H9 (cell line): ENCODE data around the gene DIO2. TPM values are rescaled to one million over a fixed set of nuclear protein-coding genes. Genes with fewer than 3 reads are reported as not detected.

Experiments
- DNase-seq: peaks from one replicate; pipeline ENCODE4 v3.0.0-alpha.2; 2017
- H2AFZ ChIP-seq: one replicate; pipeline ENCODE4 v1.6.1; 2013; ENCODE audit warnings: mild to moderate bottlenecking, low read length, control low read depth, moderate library complexity
- H2AK5ac ChIP-seq: 2 replicates; pipeline ENCODE4 v1.6.1; 2013; ENCODE audit warnings: low read length, control low read depth, mixed read lengths; ENCODE audit not compliant: insufficient read length
- H2BK120ac ChIP-seq: one replicate; pipeline ENCODE4 v1.6.1; 2013; ENCODE audit warnings: low read depth, mild to moderate bottlenecking, low read length, control low read depth, inconsistent platforms; ENCODE audit not compliant: poor library complexity, severe bottlenecking
- H2BK12ac ChIP-seq: 2 replicates; pipeline ENCODE4 v1.6.1; 2013; ENCODE audit warnings: low read length, control low read depth, mixed read lengths, low read depth; ENCODE audit not compliant: insufficient read length
- H2BK15ac ChIP-seq: 2 replicates; pipeline ENCODE4 v1.6.1; 2013; ENCODE audit warnings: low read depth, low read length, control low read depth
- H2BK20ac ChIP-seq: one replicate; pipeline ENCODE4 v1.6.1; 2013; ENCODE audit warnings: low read depth, mild to moderate bottlenecking, low read length, control low read depth, inconsistent platforms; ENCODE audit not compliant: poor library complexity, severe bottlenecking
- H2BK5ac ChIP-seq: 2 replicates; pipeline ENCODE4 v1.6.1; 2013; ENCODE audit warnings: low read length, control low read depth, mixed read lengths; ENCODE audit not compliant: insufficient read length
- H3K14ac ChIP-seq: 2 replicates; pipeline ENCODE4 v1.6.1; 2013; ENCODE audit warnings: low read length, control low read depth; ENCODE audit not compliant: insufficient read depth
- H3K18ac ChIP-seq: 2 replicates; pipeline ENCODE4 v1.6.1; 2013; ENCODE audit warnings: low read depth, mild to moderate bottlenecking, mixed read lengths, low read length, control low read depth; ENCODE audit not compliant: insufficient read length
- H3K23ac ChIP-seq: 2 replicates; pipeline ENCODE4 v1.6.1; 2013; ENCODE audit warnings: low read length, control low read depth, mixed read lengths, low read depth; ENCODE audit not compliant: insufficient read length
- H3K23me2 ChIP-seq: 2 replicates; pipeline ENCODE4 v1.6.1; 2013; ENCODE audit warnings: low read depth, mild to moderate bottlenecking, mixed read lengths, low read length, control low read depth; ENCODE audit not compliant: insufficient read length, poor library complexity, severe bottlenecking
- H3K27ac ChIP-seq: 2 replicates; pipeline ENCODE4 v1.5.1; 2013; ENCODE audit warnings: low read length, control low read depth, mixed read lengths, low read depth; ENCODE audit not compliant: insufficient read length
- H3K27me3 ChIP-seq: 2 replicates; pipeline ENCODE4 v1.6.1; 2013; ENCODE audit warnings: low read length, control low read depth, inconsistent platforms; ENCODE audit not compliant: insufficient read depth
- H3K4ac ChIP-seq: 2 replicates; pipeline ENCODE4 v1.6.1; 2013; ENCODE audit warnings: low read depth, mild to moderate bottlenecking, control low read depth, inconsistent platforms, low read length, moderate library complexity
- H3K4me1 ChIP-seq: 2 replicates; pipeline ENCODE4 v1.6.1; 2013; ENCODE audit warnings: low read length, control low read depth, inconsistent platforms; ENCODE audit not compliant: insufficient read depth
- H3K4me2 ChIP-seq: 2 replicates; pipeline ENCODE4 v1.6.1; 2013; ENCODE audit warnings: low read length, control low read depth, mixed read lengths; ENCODE audit not compliant: insufficient read length, insufficient read depth
- H3K56ac ChIP-seq: 2 replicates; pipeline ENCODE4 v1.6.1; 2013; ENCODE audit warnings: low read depth, mild to moderate bottlenecking, mixed read lengths, low read length, control low read depth; ENCODE audit not compliant: insufficient read length
- H3K79me1 ChIP-seq: 2 replicates; pipeline ENCODE4 v1.6.1; 2013; ENCODE audit warnings: low read depth, mild to moderate bottlenecking, moderate library complexity, low read length, control low read depth, inconsistent platforms; ENCODE audit not compliant: insufficient read depth, poor library complexity, severe bottlenecking
- H3K79me2 ChIP-seq: 2 replicates; pipeline ENCODE4 v1.6.1; 2013; ENCODE audit warnings: low read length, control low read depth, inconsistent platforms; ENCODE audit not compliant: insufficient read depth
- H3K9ac ChIP-seq: 2 replicates; pipeline ENCODE4 v1.6.1; 2013; ENCODE audit warnings: low read length, control low read depth, mixed read lengths; ENCODE audit not compliant: insufficient read length; ENCODE audit errors: extremely low read depth
- H3K9me3 ChIP-seq: one replicate; pipeline ENCODE4 v1.6.1; 2013; ENCODE audit warnings: low read depth, low read length, inconsistent platforms; ENCODE audit not compliant: control insufficient read depth
- H3T11ph ChIP-seq: one replicate; pipeline ENCODE4 v1.6.1; 2013; ENCODE audit warnings: mild to moderate bottlenecking, low read length, control low read depth, inconsistent platforms
- H4K20me1 ChIP-seq: one replicate; pipeline ENCODE4 v1.6.1; 2013; ENCODE audit not compliant: control insufficient read depth, insufficient read length, insufficient read depth
- H4K5ac ChIP-seq: 2 replicates; pipeline ENCODE4 v1.6.1; 2013; ENCODE audit warnings: low read depth, mild to moderate bottlenecking, mixed read lengths, low read length, control low read depth; ENCODE audit not compliant: insufficient read length
- H4K8ac ChIP-seq: replicated peaks from 2 replicates; pipeline ENCODE4 v1.6.1; 2013; ENCODE audit warnings: low read length, control low read depth, mixed read lengths, low read depth; ENCODE audit not compliant: insufficient read length
- H4K91ac ChIP-seq: 2 replicates; pipeline ENCODE4 v1.6.1; 2013; ENCODE audit warnings: low read depth, mild to moderate bottlenecking, moderate library complexity, mixed read lengths, low read length, control low read depth; ENCODE audit not compliant: insufficient read length
- H3K27ac Mint-ChIP-seq, 3 experiments: 2 replicates in 2 of 3; 3 replicates in 1 of 3; pipeline ENCODE4 v1.8.0; 2020 to 2021; ENCODE audit warnings: mixed read lengths in 3 of 3, mild to moderate bottlenecking in 1 of 3, moderate library complexity in 1 of 3
- H3K27me3 Mint-ChIP-seq: 2 replicates; pipeline ENCODE4 v1.8.0; 2021; ENCODE audit warnings: low read depth, mild to moderate bottlenecking, moderate library complexity, mixed read lengths
- H3K36me3 Mint-ChIP-seq, 3 experiments: 2 replicates in 2 of 3; 3 replicates in 1 of 3; pipeline ENCODE4 v1.8.0; 2020 to 2021; ENCODE audit warnings: low read depth in 3 of 3, mixed read lengths in 3 of 3; ENCODE audit not compliant: insufficient read depth in 1 of 3
- H3K4me1 Mint-ChIP-seq, 2 experiments: 2 replicates each; pipeline ENCODE4 v1.8.0; 2020; ENCODE audit warnings: mixed read lengths in 2 of 2
- H3K4me3 Mint-ChIP-seq, 2 experiments: 2 replicates in 1 of 2; 3 replicates in 1 of 2; pipeline ENCODE4 v1.8.0; 2020 to 2021; ENCODE audit warnings: mild to moderate bottlenecking in 2 of 2, mixed read lengths in 2 of 2, moderate library complexity in 1 of 2
- H3K9me3 Mint-ChIP-seq, 2 experiments: 2 replicates in 1 of 2; 3 replicates in 1 of 2; pipeline ENCODE4 v1.8.0; 2020; ENCODE audit warnings: mild to moderate bottlenecking in 2 of 2, mixed read lengths in 2 of 2, moderate library complexity in 1 of 2
- WGBS: extraction: QIAGEN DNeasy Blood & Tissue Kit; methylation state at CpG from one replicate; pipeline ENCODE4 v1.1.7; 2013; ENCODE audit warnings: missing lambda C conversion rate, low lambda C conversion rate, mixed read lengths; ENCODE audit not compliant: insufficient read length; ENCODE audit errors: extremely low coverage; 5-methylcytosine and 5-hydroxymethylcytosine counted together
- total RNA-seq: library from RNA; stranded (reverse); gene quantifications from 2 replicates; pipeline ENCODE4 v1.2.1, GENCODE V29; 2021
- TF ChIP-seq, protein P1 (sequence below): fragments of 200-600 bp; sonication (generic); conservative IDR thresholded peaks from 3 replicates; pipeline ENCODE4 v1.8.0; 2021; ENCODE audit warnings: antibody characterized with exemption, mild to moderate bottlenecking

DIO2 gene
- total RNA-seq, 1 experiment from 2014 or later, result not detected

DNA sequence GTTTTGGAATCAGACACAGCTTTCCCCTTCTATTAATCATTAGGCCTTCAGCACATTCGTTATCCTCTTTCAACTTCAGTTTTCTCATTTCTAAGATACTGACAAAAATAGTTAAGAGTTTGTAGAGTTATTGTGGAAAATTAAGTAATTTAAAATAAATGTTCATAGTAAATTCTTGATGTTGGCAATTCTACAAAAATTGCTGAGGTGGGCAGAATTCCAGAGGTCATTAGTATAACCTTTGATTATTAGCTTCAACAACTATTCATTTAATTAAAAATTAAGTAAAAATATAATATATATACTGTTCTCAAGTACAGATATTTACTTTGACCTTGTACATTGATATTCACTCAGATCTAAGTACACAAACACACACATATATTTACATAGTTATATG lies 58.5 kb downstream of the DIO2 start:
- H3K4me1 ChIP-seq, result no peaks in the 10 kb centered on the region
- H3K27ac Mint-ChIP-seq, result no peak overlapping the region
- H2AFZ ChIP-seq, result no peak overlapping the region
- no peak overlapping the region for H4K5ac ChIP-seq
- no peak overlapping the region for H3K23ac ChIP-seq
- no peak overlapping the region for H4K91ac ChIP-seq
- no peak overlapping the region for H2BK5ac ChIP-seq
- no peak overlapping the region for H3K18ac ChIP-seq
- H3K9ac ChIP-seq, result no peak overlapping the region
- no peak overlapping the region for H3K56ac ChIP-seq
- no peaks in the 10 kb centered on the region for H3K23me2 ChIP-seq
- no peaks in the 10 kb centered on the region for H3K9me3 ChIP-seq
- no peak overlapping the region for H2BK120ac ChIP-seq
- no CpG with 5 or more reads among the region's 1 CpG for WGBS
- H2BK20ac ChIP-seq, result no peak overlapping the region
- H3K27me3 Mint-ChIP-seq, result no peaks in the 10 kb centered on the region
- H3K79me1 ChIP-seq, result no peaks in the 10 kb centered on the region
- no peak overlapping the region for H2BK12ac ChIP-seq
- TF ChIP-seq, protein P1, sequence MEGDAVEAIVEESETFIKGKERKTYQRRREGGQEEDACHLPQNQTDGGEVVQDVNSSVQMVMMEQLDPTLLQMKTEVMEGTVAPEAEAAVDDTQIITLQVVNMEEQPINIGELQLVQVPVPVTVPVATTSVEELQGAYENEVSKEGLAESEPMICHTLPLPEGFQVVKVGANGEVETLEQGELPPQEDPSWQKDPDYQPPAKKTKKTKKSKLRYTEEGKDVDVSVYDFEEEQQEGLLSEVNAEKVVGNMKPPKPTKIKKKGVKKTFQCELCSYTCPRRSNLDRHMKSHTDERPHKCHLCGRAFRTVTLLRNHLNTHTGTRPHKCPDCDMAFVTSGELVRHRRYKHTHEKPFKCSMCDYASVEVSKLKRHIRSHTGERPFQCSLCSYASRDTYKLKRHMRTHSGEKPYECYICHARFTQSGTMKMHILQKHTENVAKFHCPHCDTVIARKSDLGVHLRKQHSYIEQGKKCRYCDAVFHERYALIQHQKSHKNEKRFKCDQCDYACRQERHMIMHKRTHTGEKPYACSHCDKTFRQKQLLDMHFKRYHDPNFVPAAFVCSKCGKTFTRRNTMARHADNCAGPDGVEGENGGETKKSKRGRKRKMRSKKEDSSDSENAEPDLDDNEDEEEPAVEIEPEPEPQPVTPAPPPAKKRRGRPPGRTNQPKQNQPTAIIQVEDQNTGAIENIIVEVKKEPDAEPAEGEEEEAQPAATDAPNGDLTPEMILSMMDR, result no peak
- H2BK15ac ChIP-seq, result no peak overlapping the region
- no peak overlapping the region for H3K4me3 Mint-ChIP-seq
- no peak overlapping the region for H3K4ac ChIP-seq
- H3K9me3 Mint-ChIP-seq, result no peaks in the 10 kb centered on the region
- no peaks in the 10 kb centered on the region for H3K27me3 ChIP-seq
- no peaks in the 10 kb centered on the region for H3K79me2 ChIP-seq
- no peak overlapping the region for H3K27ac ChIP-seq
- H3K4me2 ChIP-seq, result no peak overlapping the region
- no peaks in the 10 kb centered on the region for H4K20me1 ChIP-seq
- H3T11ph ChIP-seq, result no peak overlapping the region
- H2AK5ac ChIP-seq, result no peak overlapping the region
- no peak overlapping the region for H3K14ac ChIP-seq
- H4K8ac ChIP-seq, result no peak overlapping the region
- H3K4me1 Mint-ChIP-seq, result no peaks in the 10 kb centered on the region
- DNase-seq, result no peak
- no peaks in the 10 kb centered on the region for H3K36me3 Mint-ChIP-seq
